Measurements from ENCODE around the gene GDPD5.

- TF ChIP-seq POLR2A (IDR thresholded peaks at IDR 0.05) = no peak
- no peak for TF ChIP-seq CTCF (IDR thresholded peaks at IDR 0.05)
- TF ChIP-seq EP300 (IDR thresholded peaks at IDR 0.05) = no peak
- no peak for TF ChIP-seq POLR2AphosphoS5 (IDR thresholded peaks at IDR 0.05)
These were observed 19.6 kb downstream of the GDPD5 start for GRCh38 chr11:75505916-75506692.

All from stomach (tissue), 4 donors.